DOHH2 (cell line): ENCODE results near the gene SYT13.

ENCODE experiments used
- H3F3A ChIP-seq: fragments of 200-600 bp; sonication (generic), shearing (Covaris generic); 2 replicates; pipeline ENCODE4 v1.6.0; 2016; ENCODE audit warnings: antibody characterized with exemption, mild to moderate bottlenecking; ENCODE audit not compliant: control insufficient read depth, insufficient read depth
- H3K27ac ChIP-seq: fragments of 200-600 bp; sonication (generic); 2 replicates; pipeline ENCODE4 v1.5.1; 2014; ENCODE audit warnings: low read depth, mild to moderate bottlenecking, low read length, moderate library complexity
- H3K27me3 ChIP-seq: fragments of 200-600 bp; sonication (generic); 2 replicates; pipeline ENCODE4 v1.6.1; 2014; ENCODE audit warnings: mild to moderate bottlenecking, low read length, mixed read lengths; ENCODE audit not compliant: control insufficient read depth
- H3K36me3 ChIP-seq: fragments of 200-600 bp; sonication (generic); 2 replicates; pipeline ENCODE4 v1.6.1; 2014; ENCODE audit warnings: mild to moderate bottlenecking, low read length, moderate library complexity, mixed read lengths; ENCODE audit not compliant: control insufficient read depth
- H3K4me1 ChIP-seq: fragments of 200-600 bp; sonication (generic); 2 replicates; pipeline ENCODE4 v1.6.1; 2014; ENCODE audit warnings: mild to moderate bottlenecking, low read length, mixed read lengths; ENCODE audit not compliant: control insufficient read depth
- H3K4me2 ChIP-seq: fragments of 200-600 bp; sonication (generic); 2 replicates; pipeline ENCODE4 v1.6.0; 2014; ENCODE audit warnings: mild to moderate bottlenecking, low read length, moderate library complexity
- H3K4me3 ChIP-seq: fragments of 200-600 bp; sonication (generic); 2 replicates; pipeline ENCODE4 v1.5.1; 2014; ENCODE audit warnings: mild to moderate bottlenecking, low read length, mixed read lengths
- H3K79me2 ChIP-seq: fragments of 200-600 bp; sonication (generic); 2 replicates; pipeline ENCODE4 v1.6.1; 2014; ENCODE audit warnings: mild to moderate bottlenecking, low read length, mixed read lengths; ENCODE audit not compliant: control insufficient read depth
- H3K9me2 ChIP-seq: fragments of 200-600 bp; sonication (generic); replicated peaks from 2 replicates; pipeline ENCODE4 v1.6.1; 2014; ENCODE audit warnings: mild to moderate bottlenecking, low read length, mixed read lengths; ENCODE audit not compliant: control insufficient read depth
- H3K9me3 ChIP-seq: fragments of 200-600 bp; sonication (generic); 2 replicates; pipeline ENCODE4 v1.6.1; 2014; ENCODE audit warnings: antibody characterized with exemption, low read length, mixed read lengths; ENCODE audit not compliant: control insufficient read depth, insufficient read depth
- H4K20me1 ChIP-seq: fragments of 200-600 bp; sonication (generic); 2 replicates; pipeline ENCODE4 v1.6.0; 2014; ENCODE audit warnings: low read depth, mild to moderate bottlenecking, antibody characterized with exemption, low read length, moderate library complexity; ENCODE audit not compliant: control insufficient read depth, insufficient read depth
- CTCF ChIP-seq: fragments of 200-600 bp; sonication (generic); IDR thresholded peaks from one replicate; pipeline ENCODE4 v1.5.1; 2014; ENCODE audit warnings: antibody characterized with exemption, mild to moderate bottlenecking, low read depth, low read length; ENCODE audit not compliant: poor library complexity, severe bottlenecking
- EZH2phosphoT487 ChIP-seq: fragments of 200-600 bp; sonication (generic); IDR thresholded peaks from 2 replicates; pipeline ENCODE4 v1.6.1; 2017; ENCODE audit warnings: borderline replicate concordance, mild to moderate bottlenecking, antibody characterized with exemption, low read length, moderate library complexity, mixed read lengths

The SYT13 gene

GRCh38 chr11:45233121-45233803 is 52.9 kb downstream of the SYT13 start:
- Histone ChIP-seq H3K4me2 (no peak overlapping the region), H3F3A (no peaks in the 10 kb centered on the region), H4K20me1 (no peaks in the 10 kb centered on the region), H3K4me1 (no peaks in the 10 kb centered on the region), H3K9me3 (no peaks in the 10 kb centered on the region), H3K27me3 (no peaks in the 10 kb centered on the region; the same call in 1 of the 2 replicates), H3K79me2 (no peaks in the 10 kb centered on the region), H3K9me2 (no peaks in the 10 kb centered on the region), H3K27ac (no peak overlapping the region), H3K36me3 (no peaks in the 10 kb centered on the region), H3K4me3 (no peak overlapping the region)
- TF ChIP-seq CTCF: peak; percentile 91
- no peak for TF ChIP-seq EZH2phosphoT487

- Histone ChIP-seq H4K20me1 (no peaks in the 10 kb centered on the region), H3K36me3 (no peaks in the 10 kb centered on the region), H3K9me3 (no peaks in the 10 kb centered on the region), H3K4me1 (no peaks in the 10 kb centered on the region), H3K27ac (no peak overlapping the region), H3K27me3 (no peaks in the 10 kb centered on the region; the same call in 1 of the 2 replicates), H3F3A (no peaks in the 10 kb centered on the region), H3K9me2 (no peaks in the 10 kb centered on the region), H3K4me3 (no peak overlapping the region), H3K79me2 (no peaks in the 10 kb centered on the region), H3K4me2 (no peak overlapping the region)
- TF ChIP-seq CTCF (no peak), EZH2phosphoT487 (no peak)
Observed at GRCh38 chr11:45232341-45233080, 53.6 kb downstream of the SYT13 start.

DNA sequence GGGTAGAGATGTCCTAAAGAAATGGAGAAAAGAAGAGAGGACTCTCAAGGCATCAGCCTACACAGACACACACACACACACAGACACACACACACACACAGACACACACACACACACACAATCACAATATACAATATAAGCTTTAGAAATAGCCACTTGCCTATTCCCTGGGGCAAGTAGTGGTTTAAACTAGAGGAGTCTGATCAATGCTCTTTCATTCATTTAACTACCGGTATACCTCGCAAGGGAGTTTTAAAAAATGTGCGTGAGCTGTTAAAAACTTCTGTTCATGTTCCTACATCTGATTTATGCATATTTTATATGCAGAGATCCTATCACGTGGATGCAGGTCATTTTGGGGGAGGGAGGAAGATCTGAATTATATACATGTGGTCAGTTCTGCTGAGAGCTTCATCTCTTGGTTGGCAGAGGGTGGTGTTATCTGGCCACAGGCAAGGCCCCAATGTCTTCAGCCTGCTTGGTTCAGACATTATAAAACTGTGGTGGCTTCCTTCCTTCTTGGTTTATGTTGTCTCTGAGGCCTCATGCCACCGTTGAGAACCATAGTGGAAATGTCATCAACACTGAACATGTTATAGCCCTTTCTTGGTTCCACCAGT is 56.6 kb downstream of the SYT13 start:
- Histone ChIP-seq H3K4me1 (no peaks in the 10 kb centered on the region), H3K9me2 (no peaks in the 10 kb centered on the region), H3K79me2 (no peaks in the 10 kb centered on the region), H3K27ac (no peak overlapping the region), H3K4me3 (no peak overlapping the region), H3K9me3 (no peaks in the 10 kb centered on the region), H3K36me3 (no peaks in the 10 kb centered on the region), H3K27me3 (no peaks in the 10 kb centered on the region), H3K4me2 (no peak overlapping the region), H4K20me1 (no peaks in the 10 kb centered on the region), H3F3A (no peaks in the 10 kb centered on the region)
- no peak for TF ChIP-seq CTCF
- no peak for TF ChIP-seq EZH2phosphoT487
